Measurements from ENCODE around the gene TOP2A. TPM values are rescaled to one million over a fixed set of nuclear protein-coding genes. Genes with fewer than 3 reads are reported as not detected.
"Not testable (repeated sequence)": the region's sequence is repeated elsewhere in the genome, so short reads cannot be mapped to it uniquely, and the experiment has no call there.

TOP2A gene
- total RNA-seq, 6 experiments from 2014 or later: 0.22 to 7.3 (median 3.0) TPM

DNA sequence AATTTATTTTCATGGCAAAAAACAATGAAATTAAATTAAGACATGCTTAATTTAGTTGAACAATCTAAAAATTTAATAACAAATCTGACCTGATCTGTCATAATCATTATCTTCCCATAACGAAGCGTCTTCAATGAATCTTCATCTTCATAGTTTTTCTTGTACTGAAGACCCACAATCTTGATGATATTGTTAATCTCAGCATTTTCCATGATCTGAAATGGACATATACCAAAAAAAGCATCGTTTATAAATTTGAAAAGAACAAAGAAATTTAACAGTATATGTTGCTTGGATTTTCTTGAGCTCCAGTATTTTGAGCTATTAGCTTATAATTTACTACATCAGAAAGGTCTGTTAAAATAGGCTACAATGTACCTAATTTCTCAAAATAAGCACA lies 10.2 kb downstream of the TOP2A start:
- TF ChIP-seq, protein P1, sequence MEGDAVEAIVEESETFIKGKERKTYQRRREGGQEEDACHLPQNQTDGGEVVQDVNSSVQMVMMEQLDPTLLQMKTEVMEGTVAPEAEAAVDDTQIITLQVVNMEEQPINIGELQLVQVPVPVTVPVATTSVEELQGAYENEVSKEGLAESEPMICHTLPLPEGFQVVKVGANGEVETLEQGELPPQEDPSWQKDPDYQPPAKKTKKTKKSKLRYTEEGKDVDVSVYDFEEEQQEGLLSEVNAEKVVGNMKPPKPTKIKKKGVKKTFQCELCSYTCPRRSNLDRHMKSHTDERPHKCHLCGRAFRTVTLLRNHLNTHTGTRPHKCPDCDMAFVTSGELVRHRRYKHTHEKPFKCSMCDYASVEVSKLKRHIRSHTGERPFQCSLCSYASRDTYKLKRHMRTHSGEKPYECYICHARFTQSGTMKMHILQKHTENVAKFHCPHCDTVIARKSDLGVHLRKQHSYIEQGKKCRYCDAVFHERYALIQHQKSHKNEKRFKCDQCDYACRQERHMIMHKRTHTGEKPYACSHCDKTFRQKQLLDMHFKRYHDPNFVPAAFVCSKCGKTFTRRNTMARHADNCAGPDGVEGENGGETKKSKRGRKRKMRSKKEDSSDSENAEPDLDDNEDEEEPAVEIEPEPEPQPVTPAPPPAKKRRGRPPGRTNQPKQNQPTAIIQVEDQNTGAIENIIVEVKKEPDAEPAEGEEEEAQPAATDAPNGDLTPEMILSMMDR (IDR thresholded peaks at IDR 0.05): no peak
- no peak for TF ChIP-seq POLR2A (IDR thresholded peaks at IDR 0.05)

DNA sequence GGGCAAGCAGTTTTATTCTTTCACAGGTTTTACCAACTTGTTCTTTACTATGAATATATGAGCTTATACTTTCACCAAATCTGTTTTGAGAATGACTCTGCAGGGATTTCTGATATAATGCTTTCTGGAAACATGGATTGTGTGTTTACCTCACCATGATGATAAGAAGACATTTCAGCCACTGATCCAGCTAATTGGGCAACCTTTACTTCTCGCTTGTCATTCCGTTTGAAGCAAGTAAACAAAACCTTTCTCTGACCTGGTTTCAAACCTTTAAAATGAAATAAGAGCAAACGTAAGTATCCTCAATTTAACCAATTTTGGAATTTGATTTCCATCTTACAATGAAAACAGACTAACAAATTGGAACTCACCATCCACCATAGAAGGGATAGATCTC lies 13.7 kb downstream of the TOP2A start:
- H3K27ac ChIP-seq: peak overlapping the region in 1 of 3 donors; percentile 29
- WGBS (ENCODE audit: insufficient coverage, low coverage, low lambda C conversion rate, missing lambda C conversion rate): 32% methylated on average over 3 of the region's 3 CpGs

More for the DNA sequence above, 10.2 kb downstream of the TOP2A start:
- intact Hi-C loops (cut with DNase I): loop anchor here in 1 of 2 donors (5.0 kb wide), 1 partner anchor 35 kb away; no protein-coding TSS in a partner anchor
- no peaks in the 10 kb centered on the region for H3K36me3 ChIP-seq
- H3K9me3 ChIP-seq: no peaks in the 10 kb centered on the region
- H3K27ac ChIP-seq: no peak overlapping the region
- no peak for ATAC-seq
- no peak overlapping the region for H3K4me3 ChIP-seq
- H3K4me1 ChIP-seq: peaks cover 0 to 6% (median 0%) of the 10 kb centered on the region in 4 donors
- H3K27me3 ChIP-seq: no peaks in the 10 kb centered on the region
- no peak for DNase-seq
- WGBS (ENCODE audit: insufficient coverage, low coverage, low lambda C conversion rate, missing lambda C conversion rate): 96% methylated on average over 3 of the region's 3 CpGs

GRCh38 chr17:40402668-40403067 lies 15.0 kb downstream of the TOP2A start:
- H3K4me3 ChIP-seq: no peak overlapping the region
- peaks cover 0 to 6% (median 0%) of the 10 kb centered on the region in 4 donors for H3K4me1 ChIP-seq
- no peaks in the 10 kb centered on the region for H3K9me3 ChIP-seq
- no peaks in the 10 kb centered on the region for H3K27me3 ChIP-seq
- H3K27ac ChIP-seq: no peak overlapping the region
- intact Hi-C loops (cut with DNase I): no loop called here
- no peak for TF ChIP-seq POLR2A (IDR thresholded peaks at IDR 0.05)
- TF ChIP-seq, protein P1 (IDR thresholded peaks at IDR 0.05): no peak
- ATAC-seq: no peak
- 89% methylated on average over 1 of the region's 1 CpG for WGBS (ENCODE audit: insufficient coverage, low coverage, low lambda C conversion rate, missing lambda C conversion rate)
- DNase-seq: no peak
- H3K36me3 ChIP-seq: no peaks in the 10 kb centered on the region

More for the DNA sequence above, 13.7 kb downstream of the TOP2A start:
- Histone ChIP-seq H3K36me3 (no peaks in the 10 kb centered on the region), H3K9me3 (no peaks in the 10 kb centered on the region), H3K27me3 (no peaks in the 10 kb centered on the region), H3K4me3 (no peak overlapping the region), H3K4me1 (peaks cover 0 to 6% (median 0%) of the 10 kb centered on the region in 4 donors)
- no peak for TF ChIP-seq POLR2A (IDR thresholded peaks at IDR 0.05)
- TF ChIP-seq, protein P1 (IDR thresholded peaks at IDR 0.05): no peak
- peak; percentile 58 to 88 (median 77) for ATAC-seq
- intact Hi-C loops (cut with DNase I): no loop called here
- DNase-seq: no peak

GRCh38 chr17:40399185-40399584 lies 18.5 kb downstream of the TOP2A start:
- ATAC-seq: peak; percentile 49 to 72 (median 67)
- Histone ChIP-seq H3K27me3 (no peaks in the 10 kb centered on the region), H3K9me3 (no peaks in the 10 kb centered on the region), H3K36me3 (no peaks in the 10 kb centered on the region), H3K4me1 (peaks cover 0 to 6% (median 0%) of the 10 kb centered on the region in 4 donors), H3K4me3 (no peak overlapping the region), H3K27ac (no peak overlapping the region)
- 51% methylated on average over 4 of the region's 4 CpGs for WGBS (ENCODE audit: insufficient coverage, low coverage, low lambda C conversion rate, missing lambda C conversion rate)
- TF ChIP-seq POLR2A (IDR thresholded peaks at IDR 0.05): no peak
- TF ChIP-seq, protein P1 (IDR thresholded peaks at IDR 0.05): peak; percentile 50 to 71 (median 64)
- DNase-seq: no peak
- intact Hi-C loops (cut with DNase I): no loop called here

- H3K27ac ChIP-seq; H3K9me3 ChIP-seq; H3K4me1 ChIP-seq; intact Hi-C loops (cut with DNase I); H3K4me3 ChIP-seq; H3K27me3 ChIP-seq; H3K36me3 ChIP-seq; ATAC-seq; DNase-seq: not testable (repeated sequence)
- WGBS (ENCODE audit: insufficient coverage, low coverage, low lambda C conversion rate, missing lambda C conversion rate): 95% methylated on average over 2 of the region's 3 CpGs
Observed at GRCh38 chr17:40386555-40386954, 31.1 kb downstream of the TOP2A start.
